HL-60/S4 (cell line): ENCODE data around the gene SLITRK3.
"Not testable (repeated sequence)": the region's sequence is repeated elsewhere in the genome, so short reads cannot be mapped to it uniquely, and the experiment has no call there.

Source experiments
- in situ Hi-C: fragments of 300-500 bp; cut with MboI; formaldehyde crosslinking; loops from 2 replicates; pipeline ENCODE4 v1.14.3; 2022; ENCODE audit warnings: low sequenced_read_pairs

SLITRK3 gene

GRCh38 chr3:165192610-165193192 is 3.5 kb downstream of the SLITRK3 start:
- in situ Hi-C loops, result no loop called here

- in situ Hi-C loops, result no loop called here
Measured at GRCh38 chr3:165191491-165191890, 4.7 kb downstream of the SLITRK3 start.

GRCh38 chr3:165188452-165188851 is 7.7 kb downstream of the SLITRK3 start:
- in situ Hi-C loops, result no loop called here

GRCh38 chr3:165185707-165186327 is 10.4 kb downstream of the SLITRK3 start:
- in situ Hi-C loops, result no loop called here

GRCh38 chr3:165181556-165181955 is 14.6 kb downstream of the SLITRK3 start:
- in situ Hi-C loops, result no loop called here

- in situ Hi-C loops, result no loop called here
Measured at GRCh38 chr3:165170236-165170635, 25.9 kb downstream of the SLITRK3 start.

- in situ Hi-C loops, result no loop called here
Measured at GRCh38 chr3:165169368-165169767, 26.8 kb downstream of the SLITRK3 start.

GRCh38 chr3:165162883-165163282 is 33.3 kb downstream of the SLITRK3 start:
- in situ Hi-C loops, result no loop called here

- in situ Hi-C loops, result no loop called here
Measured at GRCh38 chr3:165159760-165160421, 36.3 kb downstream of the SLITRK3 start.

GRCh38 chr3:165158011-165158410 is 38.2 kb downstream of the SLITRK3 start:
- in situ Hi-C loops, result no loop called here

- in situ Hi-C loops, result no loop called here
Measured at GRCh38 chr3:165156757-165157420, 39.3 kb downstream of the SLITRK3 start.

- in situ Hi-C loops, result no loop called here
Measured at GRCh38 chr3:165148876-165149441, 47.2 kb downstream of the SLITRK3 start.

GRCh38 chr3:165144271-165144670 is 51.9 kb downstream of the SLITRK3 start:
- in situ Hi-C loops, result no loop called here

- in situ Hi-C loops, result not testable (repeated sequence)
Measured at GRCh38 chr3:165139918-165140317, 56.3 kb downstream of the SLITRK3 start.
